HG03575 (cell line): ENCODE data around the gene RNF40.

ENCODE experiments used
- ATAC-seq: cut with Tn5 transposase; IDR thresholded peaks from one replicate; pipeline ENCODE4 v1.9.1; 2021; ENCODE audit not compliant: unreplicated experiment, insufficient number of reproducible peaks, low FRiP score; ENCODE audit errors: extremely low read depth

Gene RNF40

GRCh38 chr16:30761928-30762902, at the start of gene RNF40, which contains the start of gene CFAP119:
Gene RNF40, plus strand, starts transcription at chr16:30762322. Its CDS starts 224 bp downstream, at chr16:30762546.
Gene CFAP119, minus strand, starts transcription at chr16:30762062. Its CDS starts 314 bp downstream, at chr16:30761748.
- peak; percentile 44 for ATAC-seq

GRCh38 chr16:30715750-30716445, 46.2 kb upstream of the RNF40 start:
- no peak for ATAC-seq

DNA sequence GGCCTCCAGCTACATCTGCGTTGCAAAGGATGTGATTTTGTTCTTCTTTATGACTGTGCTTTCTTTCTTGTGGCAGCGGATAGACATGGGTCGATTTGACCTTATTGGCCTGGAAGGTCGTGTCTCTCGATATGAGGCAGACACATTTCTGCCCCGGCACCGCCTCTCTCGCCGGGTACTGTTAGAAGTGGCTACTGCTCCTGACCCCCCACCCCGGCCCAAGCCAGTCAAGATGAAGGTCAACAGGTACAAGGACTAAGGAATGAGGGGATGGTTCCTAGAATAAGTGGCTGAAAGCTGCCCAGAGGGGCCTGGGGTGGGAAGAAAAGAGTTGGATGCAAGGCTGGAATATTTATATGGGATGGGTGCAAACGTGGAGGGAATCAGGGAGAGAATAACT, 42.0 kb upstream of the RNF40 start:
- ATAC-seq: no peak

- ATAC-seq: no peak
Observed at GRCh38 chr16:30720694-30721093, 41.4 kb upstream of the RNF40 start.

DNA sequence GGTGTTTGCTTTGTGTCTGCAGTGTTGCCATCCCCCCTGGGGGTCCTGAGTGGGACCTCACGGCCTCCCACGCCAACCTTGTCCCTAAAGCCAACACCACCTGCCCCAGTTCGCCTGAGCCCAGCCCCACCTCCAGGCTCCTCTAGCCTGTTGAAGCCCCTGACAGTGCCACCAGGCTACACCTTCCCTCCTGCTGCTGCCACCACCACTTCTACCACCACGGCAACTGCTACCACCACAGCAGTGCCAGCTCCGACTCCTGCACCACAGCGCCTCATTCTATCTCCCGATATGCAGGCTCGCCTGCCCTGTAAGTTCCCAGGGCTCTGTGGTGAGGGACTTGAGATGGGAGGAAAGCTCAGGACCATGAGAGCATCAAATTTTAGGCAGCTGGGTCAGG, 41.0 kb upstream of the RNF40 start:
- no peak for ATAC-seq

DNA sequence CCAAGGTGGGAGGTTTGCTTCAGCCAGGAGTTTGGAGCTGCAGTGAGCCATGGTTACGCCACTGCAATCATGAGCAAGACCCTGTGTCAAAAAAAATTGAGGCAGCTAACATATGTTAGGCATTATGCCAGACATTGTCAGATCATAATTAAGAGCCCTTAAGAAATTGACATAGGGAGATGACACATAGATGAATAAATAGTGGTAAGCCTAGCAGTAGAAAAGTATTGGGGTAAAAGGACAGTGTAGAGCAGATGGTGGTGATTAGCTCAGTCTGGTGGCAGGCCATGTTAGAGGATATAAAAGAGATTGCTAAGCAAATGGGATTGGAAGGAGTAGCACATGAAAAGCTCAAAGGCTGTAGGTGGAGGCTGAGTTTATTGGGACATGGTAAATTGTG, 40.5 kb upstream of the RNF40 start:
- ATAC-seq: no peak

- no peak for ATAC-seq
Observed at GRCh38 chr16:30722443-30722842, 39.7 kb upstream of the RNF40 start.

- ATAC-seq: no peak
Observed at GRCh38 chr16:30722916-30723315, 39.2 kb upstream of the RNF40 start.

DNA sequence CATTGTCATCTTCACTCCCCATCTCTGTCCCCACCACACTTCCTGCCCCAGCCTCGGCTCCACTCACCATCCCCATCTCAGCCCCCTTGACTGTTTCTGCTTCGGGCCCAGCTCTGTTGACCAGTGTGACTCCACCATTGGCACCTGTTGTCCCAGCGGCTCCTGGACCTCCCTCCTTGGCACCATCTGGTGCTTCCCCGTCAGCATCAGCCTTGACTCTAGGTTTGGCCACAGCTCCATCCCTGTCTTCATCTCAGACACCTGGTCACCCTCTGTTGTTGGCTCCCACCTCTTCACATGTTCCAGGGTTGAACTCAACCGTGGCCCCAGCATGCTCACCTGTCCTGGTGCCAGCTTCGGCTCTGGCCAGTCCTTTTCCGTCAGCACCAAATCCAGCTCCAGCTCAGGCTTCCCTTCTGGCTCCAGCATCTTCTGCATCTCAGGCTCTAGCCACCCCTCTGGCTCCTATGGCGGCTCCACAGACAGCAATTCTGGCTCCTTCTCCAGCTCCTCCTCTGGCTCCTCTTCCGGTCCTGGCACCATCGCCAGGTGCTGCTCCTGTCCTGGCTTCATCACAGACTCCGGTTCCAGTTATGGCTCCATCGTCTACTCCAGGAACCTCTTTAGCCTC, 38.3 kb upstream of the RNF40 start:
- ATAC-seq: no peak

- no peak for ATAC-seq
Observed at GRCh38 chr16:30724641-30725417, 37.3 kb upstream of the RNF40 start.

DNA sequence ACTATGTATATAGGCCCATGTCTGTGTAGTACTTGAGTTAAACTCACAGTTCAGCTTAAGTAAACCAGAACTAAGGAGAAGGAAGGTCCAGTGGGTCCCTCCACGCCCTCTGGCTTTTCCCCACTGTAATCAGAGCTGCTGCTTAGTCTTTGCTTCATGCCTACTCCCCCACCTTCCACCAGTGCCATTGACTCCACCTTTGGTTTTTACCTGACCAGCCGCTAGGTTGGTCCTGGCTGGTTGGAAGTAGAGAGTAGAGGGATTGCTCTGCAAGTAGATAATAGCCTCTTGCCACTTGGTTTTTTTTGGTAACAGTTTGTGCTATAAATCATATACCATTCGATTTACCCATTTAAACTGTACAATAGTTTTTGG, 36.7 kb upstream of the RNF40 start:
- no peak for ATAC-seq

DNA sequence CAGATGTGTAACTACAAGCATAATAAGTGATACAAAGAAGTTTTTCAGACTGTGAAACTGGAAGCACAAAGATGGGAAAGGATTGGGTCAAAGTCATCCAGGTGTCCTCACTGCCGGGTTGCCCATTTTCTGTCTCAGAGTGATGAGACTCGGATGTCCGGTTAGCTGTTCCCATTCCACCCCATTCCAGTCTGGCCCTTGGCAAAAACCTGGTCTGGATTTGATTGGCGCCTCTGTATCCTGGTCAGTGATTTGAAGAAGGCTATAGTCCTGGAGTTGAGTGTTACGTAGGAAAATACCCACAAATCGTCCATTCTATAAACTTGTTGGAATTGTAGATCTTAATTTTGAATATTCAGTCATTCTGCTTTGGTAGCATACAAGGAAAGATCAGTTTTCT, 33.8 kb upstream of the RNF40 start:
- no peak for ATAC-seq

- ATAC-seq: no peak
Observed at GRCh38 chr16:30728899-30729672, 33.0 kb upstream of the RNF40 start.

GRCh38 chr16:30731411-30731810, 30.7 kb upstream of the RNF40 start:
- ATAC-seq: no peak

DNA sequence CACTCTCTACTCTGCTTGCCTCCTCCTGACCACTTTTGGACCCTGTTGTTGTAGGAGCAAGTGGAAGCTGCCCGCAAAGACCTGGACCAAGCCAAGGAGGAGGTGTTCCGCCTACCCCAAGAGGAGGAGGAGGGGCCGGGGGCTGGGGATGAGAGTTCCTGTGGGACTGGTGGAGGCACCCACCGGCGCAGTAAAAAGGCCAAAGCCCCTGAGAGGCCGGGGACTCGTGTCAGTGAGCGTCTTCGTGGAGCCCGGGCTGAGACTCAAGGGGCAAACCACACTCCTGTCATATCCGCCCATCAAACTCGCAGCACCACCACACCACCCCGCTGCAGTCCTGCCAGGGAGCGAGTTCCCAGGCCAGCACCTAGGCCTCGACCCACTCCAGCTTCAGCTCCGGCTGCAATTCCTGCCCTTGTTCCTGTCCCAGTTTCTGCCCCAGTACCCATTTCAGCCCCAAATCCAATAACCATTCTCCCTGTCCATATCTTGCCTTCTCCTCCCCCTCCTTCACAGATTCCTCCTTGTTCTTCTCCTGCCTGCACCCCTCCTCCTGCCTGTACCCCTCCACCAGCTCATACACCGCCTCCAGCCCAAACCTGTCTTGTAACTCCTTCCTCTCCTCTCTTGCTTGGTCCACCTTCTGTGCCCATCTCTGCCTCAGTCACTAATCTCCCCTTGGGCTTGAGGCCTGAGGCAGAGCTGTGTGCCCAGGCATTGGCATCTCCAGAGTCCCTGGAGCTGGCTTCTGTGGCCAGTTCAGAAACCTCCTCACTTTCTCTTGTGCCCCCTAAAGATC, 24.9 kb upstream of the RNF40 start:
- ATAC-seq: no peak

GRCh38 chr16:30737794-30738648, 24.1 kb upstream of the RNF40 start:
- ATAC-seq: no peak
